Middle frontal gyrus (tissue), 1 donor: ENCODE measurements around the gene PTPDC1.
"Not testable (repeated sequence)": the region's sequence is repeated elsewhere in the genome, so short reads cannot be mapped to it uniquely, and the experiment has no call there.

Source experiments
- DNase-seq: peaks from one replicate; pipeline ENCODE4 v3.0.0-alpha.2; 2015; ENCODE audit warnings: low spot score; ENCODE audit errors: extremely low spot score

The PTPDC1 gene

DNA sequence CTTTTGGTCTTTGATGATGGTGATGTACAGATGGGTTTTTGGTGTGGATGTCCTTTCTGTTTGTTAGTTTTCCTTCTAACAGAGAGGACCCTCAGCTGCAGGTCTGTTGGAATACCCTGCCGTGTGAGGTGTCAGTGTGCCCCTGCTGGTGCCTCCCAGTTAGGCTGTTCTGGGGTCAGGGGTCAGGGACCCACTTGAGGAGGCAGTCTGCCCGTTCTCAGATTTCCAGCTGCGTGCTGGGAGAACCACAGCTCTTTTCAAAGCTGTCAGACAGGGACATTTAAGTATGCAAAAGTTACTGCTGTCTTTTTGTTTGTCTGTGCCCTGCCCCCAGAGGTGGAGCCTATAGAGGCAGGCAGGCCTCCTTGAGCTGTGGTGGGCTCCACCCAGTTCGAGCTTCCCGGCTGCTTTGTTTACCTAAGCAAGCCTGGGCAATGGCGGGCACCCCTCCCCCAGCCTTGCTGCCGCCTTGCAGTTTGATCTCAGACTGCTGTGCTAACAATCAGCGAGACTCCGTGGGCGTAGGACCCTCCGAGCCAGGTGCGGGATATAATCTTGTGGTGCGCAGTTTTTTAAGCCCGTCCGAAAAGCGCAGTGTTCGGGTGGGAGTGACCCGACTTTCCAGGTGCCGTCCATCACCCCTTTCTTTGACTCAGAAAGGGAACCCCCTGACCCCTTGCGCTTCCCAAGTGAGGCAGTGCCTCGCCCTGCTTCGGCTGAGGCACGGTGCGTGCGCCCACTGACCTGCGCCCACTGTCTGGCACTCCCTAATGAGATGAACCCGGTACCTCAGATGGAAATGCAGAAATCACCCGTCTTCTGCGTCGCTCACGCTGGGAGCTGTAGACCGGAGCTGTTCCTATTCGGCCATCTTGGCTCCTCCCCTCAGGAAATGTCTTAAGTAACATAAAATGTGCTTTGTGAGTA, 10.2 kb downstream of the PTPDC1 start:
- not testable (repeated sequence) for DNase-seq

DNA sequence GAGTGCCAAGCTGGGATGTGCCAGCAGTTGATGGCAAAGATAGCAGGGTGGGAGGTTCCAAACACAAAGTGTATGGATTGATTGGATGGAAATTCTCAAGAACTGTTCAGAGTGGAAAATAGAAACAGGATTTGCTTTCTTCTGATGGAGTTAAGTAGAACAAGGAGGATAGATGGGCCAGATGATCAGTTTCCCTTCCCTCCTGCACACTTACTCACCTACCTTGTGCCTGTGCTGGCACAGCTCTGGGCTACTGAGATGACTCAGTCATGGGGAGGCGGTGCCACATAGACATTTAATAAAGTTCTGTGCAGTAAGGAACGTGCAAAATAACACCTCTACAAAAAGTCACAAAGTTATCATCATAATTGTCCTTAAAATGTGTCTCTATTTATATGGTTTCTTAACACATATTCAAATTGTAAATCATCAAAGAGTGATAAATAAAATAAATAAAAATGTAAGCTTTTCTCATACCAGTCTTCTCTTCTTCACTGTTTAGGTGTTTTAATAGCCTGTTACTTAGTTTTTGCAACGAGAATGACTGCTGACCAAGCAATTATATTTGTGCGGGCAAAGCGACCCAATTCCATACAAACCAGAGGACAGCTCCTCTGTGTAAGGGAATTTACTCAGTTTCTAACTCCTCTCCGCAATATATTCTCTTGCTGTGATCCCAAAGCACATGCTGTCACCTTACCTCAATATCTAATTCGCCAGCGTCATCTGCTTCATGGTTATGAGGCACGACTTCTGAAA, 12.7 kb downstream of the PTPDC1 start:
- DNase-seq = no peak

DNA sequence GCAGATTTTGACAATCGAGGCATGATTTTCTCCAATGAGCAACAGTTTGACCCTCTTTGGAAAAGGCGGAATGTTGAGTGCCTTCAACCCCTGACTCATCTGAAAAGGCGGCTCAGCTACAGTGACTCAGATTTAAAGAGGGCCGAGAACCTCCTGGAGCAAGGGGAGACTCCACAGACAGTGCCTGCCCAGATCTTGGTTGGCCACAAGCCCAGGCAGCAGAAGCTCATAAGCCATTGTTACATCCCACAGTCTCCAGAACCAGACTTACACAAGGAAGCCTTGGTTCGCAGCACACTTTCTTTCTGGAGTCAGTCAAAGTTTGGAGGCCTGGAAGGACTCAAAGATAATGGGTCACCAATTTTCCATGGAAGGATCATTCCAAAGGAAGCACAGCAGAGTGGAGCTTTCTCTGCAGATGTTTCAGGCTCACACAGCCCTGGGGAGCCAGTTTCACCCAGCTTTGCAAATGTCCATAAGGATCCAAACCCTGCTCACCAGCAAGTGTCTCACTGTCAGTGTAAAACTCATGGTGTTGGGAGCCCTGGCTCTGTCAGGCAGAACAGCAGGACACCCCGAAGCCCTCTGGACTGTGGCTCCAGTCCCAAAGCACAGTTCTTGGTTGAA, 13.6 kb downstream of the PTPDC1 start:
- no peak for DNase-seq

GRCh38 chr9:94100152-94100879, 16.1 kb downstream of the PTPDC1 start:
- DNase-seq = no peak

DNA sequence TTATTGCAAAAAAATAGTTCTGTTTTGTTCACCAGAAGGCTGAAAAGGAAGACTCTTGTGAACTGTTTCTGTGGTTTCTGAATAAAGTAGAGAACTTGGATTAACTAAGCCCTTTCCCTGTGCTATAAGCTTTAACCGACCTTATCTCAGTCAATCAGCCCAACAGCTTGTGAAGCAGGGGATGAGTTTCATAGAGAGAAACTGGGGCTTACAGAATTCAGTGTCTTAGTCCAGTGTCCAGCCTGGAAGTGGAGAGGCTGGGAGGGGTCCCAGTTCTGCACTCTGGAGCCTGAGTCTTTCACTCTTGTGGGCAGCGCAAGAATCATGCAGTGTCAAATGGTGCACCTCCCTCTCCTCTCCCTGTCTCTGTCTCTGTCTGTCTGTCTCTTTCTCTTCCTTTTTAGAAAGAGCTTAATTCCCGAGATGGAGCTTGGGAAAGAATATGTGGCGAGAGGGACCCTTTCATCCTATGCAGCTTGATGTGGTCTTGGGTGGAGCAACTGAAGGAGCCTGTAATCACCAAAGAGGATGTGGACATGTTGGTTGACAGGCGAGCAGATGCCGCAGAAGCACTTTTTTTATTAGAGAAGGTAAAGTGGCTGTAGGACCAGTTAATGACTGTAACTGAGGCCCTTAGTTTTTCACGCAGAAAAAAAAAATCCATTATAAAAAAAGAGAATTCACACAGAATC, 17.0 kb downstream of the PTPDC1 start:
- DNase-seq = no peak

GRCh38 chr9:94108584-94108983, 24.3 kb downstream of the PTPDC1 start:
- DNase-seq = no peak

- no peak for DNase-seq
Observed at GRCh38 chr9:94110821-94111252, 26.6 kb downstream of the PTPDC1 start.

DNA sequence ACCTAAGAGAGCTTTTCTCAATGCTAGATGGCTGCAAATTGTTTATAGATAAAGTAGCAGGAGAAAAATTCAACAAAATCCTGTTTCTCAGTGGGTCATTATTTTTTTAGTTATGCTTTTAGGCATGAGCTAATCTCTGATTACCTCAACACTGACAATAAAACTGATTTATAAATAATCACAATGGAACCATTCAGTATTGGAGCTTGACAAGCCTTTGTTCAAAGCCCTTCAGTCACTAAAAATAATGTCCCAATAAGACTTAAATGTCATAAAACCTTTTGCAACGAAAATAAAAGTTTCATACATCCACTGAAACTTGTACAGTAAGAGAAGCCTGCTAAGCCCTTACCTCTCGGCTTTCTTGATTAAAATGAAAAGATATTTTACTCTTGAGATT, 27.2 kb downstream of the PTPDC1 start:
- no peak for DNase-seq

GRCh38 chr9:94112716-94113465, 28.6 kb downstream of the PTPDC1 start:
- no peak for DNase-seq

DNA sequence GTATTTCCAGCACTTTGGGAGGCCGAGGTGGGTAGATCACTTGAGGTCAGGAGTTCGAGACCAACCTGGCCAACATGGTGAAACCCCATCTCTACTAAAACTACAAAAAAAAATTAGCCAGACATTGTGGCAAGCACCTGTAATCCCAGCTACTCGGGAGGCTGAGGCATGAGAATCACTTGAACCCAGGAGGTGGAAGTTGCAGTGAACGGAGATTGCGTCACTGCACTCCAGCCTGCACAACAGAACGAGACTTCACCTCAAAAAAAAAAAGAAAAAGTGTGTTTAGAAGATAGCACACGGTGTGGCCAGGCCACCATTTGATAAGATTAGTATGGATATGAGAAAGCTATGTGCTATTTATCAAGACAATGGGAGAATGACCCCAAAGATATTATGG, 35.8 kb downstream of the PTPDC1 start:
- DNase-seq = not testable (repeated sequence)

- no peak for DNase-seq
Observed at GRCh38 chr9:94120854-94121376, 36.7 kb downstream of the PTPDC1 start.

DNA sequence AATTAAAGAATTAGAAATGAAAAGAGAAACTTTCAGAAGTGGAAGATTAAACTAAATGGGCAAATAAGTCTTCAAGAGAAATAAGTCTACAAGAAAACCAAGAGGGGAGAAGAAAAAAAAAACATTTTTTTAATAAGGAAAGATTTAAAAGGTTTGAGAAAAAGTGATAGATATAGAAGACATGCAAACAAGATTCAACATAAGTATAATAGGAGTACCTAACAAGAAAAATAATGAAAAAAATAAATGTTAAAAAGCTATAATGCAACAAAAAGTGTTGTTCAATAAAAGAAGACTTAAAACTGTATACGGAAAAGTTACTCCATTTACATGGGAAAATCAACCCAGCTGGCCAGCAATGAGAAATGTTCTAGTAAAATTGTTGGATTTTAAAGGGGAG, 42.6 kb downstream of the PTPDC1 start:
- no peak for DNase-seq

- no peak for DNase-seq
Observed at GRCh38 chr9:94127806-94128205, 43.5 kb downstream of the PTPDC1 start.

DNA sequence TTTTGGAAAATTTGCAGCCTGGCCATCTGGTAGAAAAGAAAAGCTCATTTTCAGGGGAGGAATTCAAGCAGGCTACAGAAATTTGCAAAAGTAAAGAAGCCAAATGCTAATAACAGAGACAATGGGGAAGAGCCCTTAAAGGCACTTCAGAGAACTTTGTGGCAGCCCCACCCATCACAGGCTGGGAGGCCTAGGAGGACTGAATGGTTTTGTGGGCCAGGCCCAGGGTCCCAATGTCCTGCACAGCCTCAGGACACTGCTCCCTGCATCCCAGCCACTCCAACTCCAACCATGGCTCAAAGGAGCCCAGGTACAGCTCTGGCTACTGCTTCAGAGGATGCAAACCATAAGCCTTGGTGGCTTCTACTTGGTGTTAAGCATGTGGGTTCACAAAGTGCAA, 44.3 kb downstream of the PTPDC1 start:
- DNase-seq = no peak

- DNase-seq = no peak
Observed at GRCh38 chr9:94134629-94135028, 50.4 kb downstream of the PTPDC1 start.

GRCh38 chr9:94135222-94135621, 51.0 kb downstream of the PTPDC1 start:
- peak; percentile 15 for DNase-seq

DNA sequence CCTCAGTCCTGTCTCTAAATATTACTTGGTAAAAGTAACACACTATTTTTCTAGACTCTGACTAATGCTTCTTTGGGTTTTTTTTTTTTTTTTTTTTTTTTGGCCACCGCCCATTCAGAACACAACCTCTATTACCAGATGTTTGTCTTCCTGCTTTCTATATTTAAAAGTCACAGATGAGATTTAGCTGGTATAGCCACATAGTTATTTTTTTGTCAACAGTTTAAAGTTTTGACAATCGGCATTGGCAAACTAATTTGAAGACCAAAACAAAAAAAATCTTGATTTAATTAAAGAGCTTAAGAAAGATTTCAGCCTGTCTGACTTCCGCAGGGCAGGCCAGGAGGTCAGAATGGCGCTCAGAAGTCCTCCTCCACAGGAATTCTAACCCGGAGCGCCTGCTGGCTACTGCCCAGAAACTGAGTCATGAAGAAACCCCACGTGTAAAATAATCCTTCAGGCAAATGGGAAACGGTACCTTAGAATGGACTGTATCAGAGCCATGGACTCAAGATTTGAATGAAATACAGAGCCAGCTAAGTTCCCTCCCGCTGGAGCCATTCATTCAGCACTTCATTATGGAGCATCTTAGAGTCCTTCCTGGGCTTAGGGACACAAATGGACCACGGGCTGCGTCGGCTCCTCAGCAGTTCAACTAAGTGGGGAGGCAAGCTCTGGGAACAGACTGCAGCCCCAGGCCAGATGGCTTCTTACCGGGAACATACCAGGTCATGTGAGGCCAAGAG, 55.6 kb downstream of the PTPDC1 start:
- no peak for DNase-seq

DNA sequence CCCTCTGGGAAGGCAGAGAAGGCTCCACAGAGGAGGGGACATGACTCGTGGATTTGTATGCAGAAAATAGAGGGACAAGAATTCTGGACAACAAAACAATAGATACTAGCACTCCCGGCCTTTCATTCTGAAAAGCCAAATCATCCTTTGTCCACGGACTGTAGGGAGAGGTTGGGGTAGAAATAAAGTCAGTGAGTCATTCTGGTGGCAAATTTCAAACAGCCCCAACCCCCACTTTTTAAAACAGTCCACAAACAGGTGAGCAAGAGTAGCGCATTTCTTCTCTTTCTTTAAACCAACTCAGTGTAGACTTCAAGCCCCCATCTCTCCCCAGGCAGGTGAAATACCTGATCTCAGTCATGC, 56.1 kb downstream of the PTPDC1 start:
- DNase-seq = no peak
